ENCODE results near the gene PRDM16. TPM values are rescaled to one million over a fixed set of nuclear protein-coding genes. Genes with fewer than 3 reads are reported as not detected.

The PRDM16 gene
- total RNA-seq, 1 experiment from 2014 or later: 6.1 TPM

DNA sequence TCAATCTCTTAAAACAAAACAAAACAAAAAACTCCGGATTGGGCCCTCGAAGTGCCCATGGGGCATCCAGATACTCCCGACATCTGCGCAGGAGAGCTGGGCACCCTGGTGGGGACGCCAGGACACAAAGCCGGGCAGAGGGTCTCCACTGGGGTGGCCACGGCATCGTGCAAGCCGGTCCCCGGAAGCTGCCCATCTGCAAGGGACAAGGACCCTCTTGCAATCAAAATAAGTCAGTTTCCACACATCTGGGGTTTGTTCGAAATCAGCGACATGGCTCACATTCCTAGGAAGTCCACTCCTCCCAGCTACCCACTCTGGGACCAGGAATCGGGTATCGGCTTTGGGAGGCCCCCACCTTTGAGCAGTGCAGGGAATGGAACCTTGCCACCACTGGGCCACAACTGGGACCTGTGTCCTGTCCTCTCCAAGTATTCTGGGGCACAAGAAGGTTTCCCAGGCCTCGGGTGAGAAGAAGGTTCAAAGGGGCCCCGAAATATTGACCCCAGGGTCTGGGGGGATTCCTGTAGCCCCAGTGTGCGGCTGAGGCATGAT is 4.6 kb upstream of the PRDM16 start (continued):
- TF ChIP-seq REST (IDR thresholded peaks at IDR 0.05; ENCODE audit: low read depth) (no peak), POLR2AphosphoS5 (IDR thresholded peaks at IDR 0.05; ENCODE audit: low read depth, low read length) (no peak), RAD21 (IDR thresholded peaks at IDR 0.05; ENCODE audit: low read depth) (no peak), EZH2 (IDR thresholded peaks at IDR 0.05) (no peak)

DNA sequence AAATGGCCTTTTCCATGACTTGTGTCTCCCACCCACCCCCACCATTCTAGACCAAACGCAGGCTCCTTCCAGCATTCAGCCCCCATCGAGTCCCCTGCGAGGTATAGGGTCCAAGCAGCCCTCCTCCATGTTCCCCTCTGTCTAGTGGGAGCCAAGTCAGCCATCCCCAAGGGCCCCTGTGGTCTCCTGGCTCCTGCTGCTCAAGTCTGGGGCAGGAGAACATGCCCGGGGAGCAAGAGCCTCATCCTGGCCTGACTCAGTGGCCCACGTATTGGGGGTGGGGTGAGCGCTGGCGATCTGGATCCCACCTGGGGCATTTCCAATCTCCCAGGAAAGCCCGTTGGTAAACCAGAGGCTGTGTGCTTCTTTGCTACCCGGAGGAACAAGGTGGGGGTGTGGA is 4.1 kb upstream of the PRDM16 start:
- Histone ChIP-seq H3K27ac (ENCODE audit: low read depth, low read length) (no peak overlapping the region), H3K9ac (ENCODE audit: low read length) (no peak overlapping the region), H3K4me2 (ENCODE audit: low read length) (no peak overlapping the region), H3K4me1 (ENCODE audit: control insufficient read depth in 1 of 2, insufficient read depth in 2 of 2, low read length in 2 of 2) (no peaks in the 10 kb centered on the region; a peak in 1 of 4 replicates), H3K27me3 (ENCODE audit: insufficient read depth, low read length) (no peaks in the 10 kb centered on the region), H4K20me1 (ENCODE audit: insufficient read depth) (no peaks in the 10 kb centered on the region), H3K9me3 (ENCODE audit: control insufficient read depth in 1 of 2, insufficient read depth in 1 of 2, low read depth in 1 of 2, low read length in 2 of 2) (no peaks in the 10 kb centered on the region), H3K4me3 (replicated peaks in 1 of 2; ENCODE audit: low read depth in 1 of 2, low read length in 2 of 2) (no peak overlapping the region), H3K79me2 (ENCODE audit: insufficient read depth, low read length) (no peaks in the 10 kb centered on the region), H3K9me2 (ENCODE audit: insufficient read depth) (no peaks in the 10 kb centered on the region), H3K36me3 (ENCODE audit: control insufficient read depth in 1 of 2, insufficient read depth in 2 of 2, low read length in 2 of 2) (no peaks in the 10 kb centered on the region), H2AFZ (ENCODE audit: low read depth, low read length, poor library complexity, severe bottlenecking) (no peak overlapping the region)
- CTCF ChIA-PET: no interaction called here
- DNase-seq (ENCODE audit: low read depth, low spot score): no peak
- no peak for ATAC-seq
- BruUV-seq (replicated peaks): no TSS peak
- intact Hi-C loops (cut with micrococcal nuclease): no loop called here
- POLR2A ChIA-PET: no interaction called here
- TF ChIP-seq EGR1 (IDR thresholded peaks at IDR 0.05; ENCODE audit: low read depth) (no peak), ZNF274 (IDR thresholded peaks at IDR 0.05; ENCODE audit: low read depth, low read length) (no peak), EZH2phosphoT487 (IDR thresholded peaks at IDR 0.05; ENCODE audit: borderline replicate concordance) (no peak), RAD21 (IDR thresholded peaks at IDR 0.05; ENCODE audit: low read depth) (no peak), YY1 (IDR thresholded peaks at IDR 0.05; ENCODE audit: extremely low read depth, insufficient replicate concordance, low read depth, low read length) (no peak), ATF3 (IDR thresholded peaks at IDR 0.05) (no peak)
- RAD21 ChIA-PET (ENCODE audit: low non-redundant PET in 1 of 2, low total read pairs in 2 of 2, uncharacterized antibody in 2 of 2, unreplicated experiment in 2 of 2): no interaction called here
